NCI-H510A treated with DMSO at 0.1 percent for 48 hours (cell line): ENCODE measurements around the gene LRRFIP1.

Experiments used
- DNase-seq: peaks from one replicate; lab custom pipeline; 2025; lab: John Stamatoyannopoulos, UW

Gene LRRFIP1

GRCh38 chr2:237723602-237724001 is 96.2 kb downstream of the LRRFIP1 start:
- peak; percentile 39 for DNase-seq

DNA sequence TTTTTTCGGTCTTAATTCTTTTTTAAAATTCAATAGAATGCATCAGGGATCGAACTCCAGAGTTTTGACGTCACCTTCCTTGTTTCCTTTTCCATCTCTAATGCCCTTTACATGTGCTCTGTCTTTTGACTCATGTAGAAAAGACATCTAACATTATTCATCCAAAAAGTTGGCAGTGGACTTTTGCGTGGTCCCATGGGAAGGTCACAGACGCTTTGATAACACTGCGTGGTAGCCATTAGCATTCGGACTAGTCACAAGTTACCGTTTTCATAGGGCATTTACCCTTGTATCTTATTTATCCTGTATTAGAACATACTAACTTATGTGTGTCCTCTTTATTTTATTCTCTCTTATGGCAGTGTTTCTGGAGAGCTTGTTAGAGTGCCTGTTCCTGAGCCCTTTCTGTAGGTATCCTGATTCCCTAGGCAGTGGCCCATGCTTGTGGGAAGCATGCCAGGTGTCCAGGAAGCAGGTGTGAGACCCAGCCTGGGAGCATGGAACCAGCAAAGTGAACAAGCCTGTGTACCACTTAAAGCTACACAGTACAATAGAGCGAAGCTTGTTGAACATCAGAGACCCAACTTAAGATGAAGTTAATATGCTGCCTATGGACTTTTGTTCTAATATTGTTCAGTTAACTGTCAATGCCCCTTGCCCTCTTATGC is 97.6 kb downstream of the LRRFIP1 start:
- DNase-seq = peak; percentile 89

DNA sequence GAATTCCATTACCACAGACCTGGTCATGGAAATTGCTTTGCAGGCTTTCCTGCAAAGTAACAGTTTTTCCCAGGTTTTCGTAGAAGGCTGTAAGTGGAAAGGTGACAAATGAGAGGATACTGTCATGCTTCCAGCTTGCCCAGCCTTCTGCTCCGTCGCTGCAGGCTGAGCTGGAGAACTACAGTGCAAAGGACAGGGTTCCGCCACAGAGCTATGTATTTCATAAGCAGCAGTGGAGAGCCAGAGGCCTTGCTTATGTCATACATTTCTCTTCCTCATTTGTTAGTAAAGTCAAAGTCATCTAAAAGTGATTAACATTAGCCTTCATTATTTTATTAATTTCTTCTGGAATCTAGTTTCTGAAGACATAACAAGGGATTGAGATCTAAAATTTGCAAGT is 98.3 kb downstream of the LRRFIP1 start:
- peak; percentile 55 for DNase-seq

DNA sequence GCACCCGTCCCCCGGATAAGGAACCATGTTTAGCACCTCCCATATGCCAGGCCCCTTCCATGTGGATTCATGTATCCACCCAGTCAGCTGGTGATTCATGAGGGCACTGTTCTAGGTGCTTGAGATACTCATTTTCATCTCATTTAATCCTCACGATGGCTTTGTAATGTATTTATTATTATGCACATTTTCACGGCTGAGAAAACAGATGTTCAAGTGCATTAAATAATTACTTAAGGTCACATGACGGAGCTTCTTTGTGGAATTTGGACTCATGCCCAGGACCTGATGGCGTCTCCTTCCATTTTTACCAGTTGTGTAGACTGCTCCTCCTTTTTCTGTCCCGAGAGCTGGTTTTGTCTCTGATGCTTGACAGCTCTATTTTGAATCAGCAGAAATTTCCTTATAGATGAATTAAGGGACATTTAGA is 99.0 kb downstream of the LRRFIP1 start:
- peak; percentile 97 for DNase-seq

- DNase-seq = no peak
These were observed 100.0 kb downstream of the LRRFIP1 start for GRCh38 chr2:237727363-237727762.

DNA sequence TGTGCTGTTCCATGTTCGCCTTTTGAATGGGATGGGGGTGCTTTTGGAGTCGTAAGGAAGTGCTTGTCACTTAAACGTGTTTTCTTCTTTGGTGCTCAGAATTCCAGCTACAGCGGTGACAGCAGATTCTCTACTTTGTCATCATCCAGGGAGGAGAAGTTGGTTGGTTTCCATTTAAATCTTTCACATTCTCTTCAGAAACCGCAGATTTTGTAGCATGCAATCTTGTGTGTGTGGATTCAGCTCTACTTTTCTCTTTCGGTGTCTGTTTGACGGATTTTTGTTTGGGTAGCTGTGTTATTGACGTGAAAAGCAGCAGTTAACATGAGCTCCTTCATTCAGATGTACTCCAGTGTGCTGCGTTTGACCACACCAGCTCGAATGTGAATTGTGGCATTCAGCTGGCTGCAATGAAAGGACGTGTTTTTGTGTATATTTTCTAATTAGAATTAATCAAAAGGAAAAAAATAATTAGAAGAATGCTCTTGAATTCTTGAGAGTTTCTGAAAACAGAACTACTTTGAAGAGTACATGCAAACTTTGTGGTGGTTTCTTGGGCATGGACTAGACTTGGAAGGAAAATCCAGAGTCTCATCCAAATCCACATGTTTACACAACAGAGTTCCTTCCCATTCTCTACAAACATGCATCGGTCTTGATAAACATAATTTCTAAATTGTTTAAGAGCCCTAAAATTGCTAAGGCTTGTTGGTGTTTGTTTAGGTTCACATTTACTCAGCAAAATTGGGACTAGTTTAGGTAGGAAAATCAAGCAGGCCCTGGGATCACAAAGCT is 102.5 kb downstream of the LRRFIP1 start:
- DNase-seq = no peak

GRCh38 chr2:237731663-237732062 is 104.3 kb downstream of the LRRFIP1 start:
- peak; percentile 55 for DNase-seq

GRCh38 chr2:237732070-237732469 is 104.7 kb downstream of the LRRFIP1 start:
- peak; percentile 55 for DNase-seq

- peak; percentile 41 for DNase-seq
These were observed 105.5 kb downstream of the LRRFIP1 start for GRCh38 chr2:237732790-237733381.

GRCh38 chr2:237733677-237734300 is 106.4 kb downstream of the LRRFIP1 start:
- peak; percentile 71 for DNase-seq

DNA sequence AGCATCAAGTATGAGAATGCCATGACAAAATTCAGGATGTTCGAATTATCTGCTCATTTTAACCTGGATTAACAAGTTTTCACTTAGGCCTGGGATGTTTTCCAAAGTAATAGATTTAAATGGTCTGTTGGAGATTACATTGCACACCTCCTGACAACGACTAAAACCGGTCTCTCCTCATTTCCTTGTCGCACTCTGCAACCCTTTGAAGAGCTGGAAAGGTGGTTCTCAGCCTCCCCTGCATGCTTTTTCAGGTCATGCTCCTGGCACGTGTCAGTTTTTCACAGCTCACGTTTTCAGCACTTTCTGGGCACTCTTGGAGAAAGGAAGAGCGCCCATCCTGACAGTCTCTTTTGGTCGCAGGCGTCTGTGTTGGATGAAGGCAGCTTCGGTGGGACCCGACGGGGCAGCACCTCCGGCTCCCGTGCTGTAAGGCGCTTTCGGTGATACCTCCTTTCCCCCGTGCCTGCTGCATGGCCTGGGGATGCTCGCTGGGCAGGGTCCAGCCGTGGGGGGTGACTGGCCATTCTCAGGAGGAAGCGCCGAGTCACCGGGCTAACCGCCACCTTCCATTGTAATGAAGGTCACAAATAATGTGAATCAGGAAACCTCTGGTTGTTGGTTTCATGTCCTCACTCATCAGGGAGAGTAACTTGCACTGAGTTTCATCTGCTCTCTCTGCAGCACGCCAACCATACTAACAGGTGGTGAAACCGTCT is 107.7 kb downstream of the LRRFIP1 start:
- peak; percentile 19 for DNase-seq

DNA sequence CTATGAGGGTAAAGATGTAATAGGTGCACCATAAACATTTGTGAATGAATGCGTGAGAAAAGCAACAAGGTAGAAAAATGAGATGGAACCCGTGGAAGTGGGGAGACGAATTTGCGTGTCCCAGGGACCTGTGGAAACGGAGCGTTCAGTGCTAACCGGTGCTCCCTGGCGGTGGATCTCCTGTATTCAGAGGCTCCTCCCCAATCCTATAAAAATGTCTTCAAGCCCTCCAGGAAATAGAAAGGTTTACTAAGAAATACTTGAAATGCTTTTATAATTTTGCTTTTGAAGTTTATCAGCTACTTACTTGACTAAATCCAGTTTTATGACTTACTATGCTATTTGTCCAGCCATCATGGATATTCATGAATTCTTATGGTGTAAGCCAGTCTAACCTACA is 108.4 kb downstream of the LRRFIP1 start:
- DNase-seq = no peak

- no peak for DNase-seq
These were observed 109.4 kb downstream of the LRRFIP1 start for GRCh38 chr2:237736783-237737182.

DNA sequence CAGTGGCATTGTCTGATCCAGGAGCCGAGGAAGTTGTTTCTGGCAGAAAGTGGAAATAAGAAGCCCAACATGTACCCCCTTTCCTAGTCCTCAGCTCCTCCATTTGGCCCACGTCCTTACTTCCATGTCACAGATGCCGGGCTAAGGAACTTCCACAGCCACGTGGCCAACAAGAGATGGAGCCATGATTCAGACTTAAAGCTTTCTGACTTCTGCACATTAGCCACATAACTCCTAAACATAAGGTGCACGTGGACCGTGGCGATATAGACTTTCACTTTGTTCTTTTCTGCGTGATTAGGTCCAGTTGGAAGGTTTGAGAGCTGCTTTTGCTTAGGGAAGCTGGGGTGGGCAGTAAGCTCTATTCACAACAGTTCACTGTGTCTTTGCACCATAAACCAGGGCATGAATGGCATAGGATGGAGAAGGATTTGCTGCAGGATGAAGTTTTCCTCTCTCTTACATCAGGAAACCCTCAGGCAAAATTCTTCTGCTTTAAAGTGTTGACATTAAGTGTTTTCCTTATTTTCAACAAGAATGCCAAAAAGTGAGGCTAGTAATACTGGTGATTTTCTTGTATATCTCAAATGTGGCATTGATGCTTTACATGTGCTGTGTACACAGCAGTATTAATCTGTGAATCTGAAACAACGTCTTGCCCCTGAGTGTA is 109.9 kb downstream of the LRRFIP1 start:
- no peak for DNase-seq

DNA sequence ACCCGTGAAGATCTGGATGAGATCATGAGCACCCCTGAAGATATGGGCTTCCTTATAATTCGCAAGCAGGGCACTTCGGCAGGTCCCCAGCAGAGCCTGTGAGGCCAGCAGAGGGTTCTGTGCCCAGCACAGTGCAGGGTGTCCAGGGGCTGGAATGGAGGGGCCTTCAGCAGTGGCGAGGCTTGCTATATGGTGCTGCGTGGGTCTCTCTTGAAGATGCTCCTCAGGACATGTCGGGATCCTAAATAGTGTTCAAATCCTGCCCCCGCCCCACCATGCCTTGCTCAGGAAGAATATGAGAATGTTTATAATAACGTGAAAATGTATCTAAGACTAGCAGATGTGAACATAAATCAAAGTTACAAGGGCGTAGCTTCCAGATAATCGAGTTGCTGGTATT is 110.9 kb downstream of the LRRFIP1 start:
- DNase-seq = no peak

- no peak for DNase-seq
These were observed 111.7 kb downstream of the LRRFIP1 start for GRCh38 chr2:237739101-237739500.

- no peak for DNase-seq
These were observed 114.8 kb downstream of the LRRFIP1 start for GRCh38 chr2:237742191-237742590.

GRCh38 chr2:237742614-237743013 is 115.2 kb downstream of the LRRFIP1 start:
- no peak for DNase-seq

DNA sequence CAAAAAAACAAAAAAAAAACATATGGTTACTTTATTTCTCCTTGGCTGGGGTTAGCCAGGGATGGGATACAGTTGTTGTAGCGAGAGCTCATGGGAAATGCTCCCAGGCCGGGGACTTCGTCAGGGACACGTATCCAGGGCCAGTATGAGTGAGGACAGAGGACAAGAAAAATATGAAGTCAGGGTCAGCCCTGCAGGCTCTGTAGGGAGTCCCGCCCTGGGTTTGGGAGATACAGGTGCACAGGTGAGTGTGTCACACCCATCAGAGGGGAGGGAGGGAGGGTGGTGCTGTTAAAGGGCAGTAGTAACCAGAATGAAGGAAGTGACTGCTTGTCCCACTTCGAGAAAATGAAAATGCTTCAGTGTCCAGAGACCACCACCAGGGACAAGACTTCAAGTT is 115.6 kb downstream of the LRRFIP1 start:
- DNase-seq = no peak

GRCh38 chr2:237743561-237744269 is 116.3 kb downstream of the LRRFIP1 start:
- DNase-seq = no peak

GRCh38 chr2:237744270-237744612 is 116.9 kb downstream of the LRRFIP1 start:
- no peak for DNase-seq
